Fibroblast of peridontal ligament (primary cell): ENCODE measurements around the gene LRFN3.
"Not testable (repeated sequence)": the region's sequence is repeated elsewhere in the genome, so short reads cannot be mapped to it uniquely, and the experiment has no call there.

Source experiments
- DNase-seq: peaks from one replicate; pipeline ENCODE4 v3.0.0-alpha.2; 2010; ENCODE audit errors: extremely low read depth

Gene LRFN3

GRCh38 chr19:35907377-35907745 lies 28.8 kb upstream of the LRFN3 start:
- no peak for DNase-seq

- DNase-seq, result no peak
Observed at GRCh38 chr19:35908010-35908441, 28.1 kb upstream of the LRFN3 start, which contains the start of gene TYROBP. TSS of gene TYROBP (minus strand) at chr19:35908295. CDS start at chr19:35908228, 67 bp downstream.

GRCh38 chr19:35908973-35909683 lies 27.0 kb upstream of the LRFN3 start:
- DNase-seq, result no peak

- DNase-seq, result no peak
Observed at GRCh38 chr19:35909684-35910035, 26.5 kb upstream of the LRFN3 start.

- not testable (repeated sequence) for DNase-seq
Observed at GRCh38 chr19:35910355-35910754, 25.8 kb upstream of the LRFN3 start.

- DNase-seq, result no peak
Observed at GRCh38 chr19:35911173-35911572, 25.0 kb upstream of the LRFN3 start.

GRCh38 chr19:35911790-35912189 lies 24.4 kb upstream of the LRFN3 start:
- DNase-seq, result no peak

GRCh38 chr19:35913589-35913988 lies 22.6 kb upstream of the LRFN3 start:
- DNase-seq, result no peak

GRCh38 chr19:35915443-35915842 lies 20.7 kb upstream of the LRFN3 start:
- no peak for DNase-seq

- no peak for DNase-seq
Observed at GRCh38 chr19:35919306-35919705, 16.9 kb upstream of the LRFN3 start.

- DNase-seq, result no peak
Observed at GRCh38 chr19:35921012-35921411, 15.2 kb upstream of the LRFN3 start.

- DNase-seq, result no peak
Observed at GRCh38 chr19:35925501-35925900, 10.7 kb upstream of the LRFN3 start.

- no peak for DNase-seq
Observed at GRCh38 chr19:35928507-35928906, 7.7 kb upstream of the LRFN3 start.

- no peak for DNase-seq
Observed at GRCh38 chr19:35929876-35930275, 6.3 kb upstream of the LRFN3 start.

- peak; percentile 99 for DNase-seq
Observed at GRCh38 chr19:35931161-35931873, 4.9 kb upstream of the LRFN3 start.

- DNase-seq, result no peak
Observed at GRCh38 chr19:35931874-35932202, 4.3 kb upstream of the LRFN3 start.

- DNase-seq, result no peak
Observed at GRCh38 chr19:35932291-35932936, 3.8 kb upstream of the LRFN3 start.

- peak; percentile 5 for DNase-seq
Observed at GRCh38 chr19:35936738-35937268, 629 bp downstream of the LRFN3 start.

- DNase-seq, result no peak
Observed at GRCh38 chr19:35937345-35938281, 1.4 kb downstream of the LRFN3 start.

GRCh38 chr19:35938282-35939224 lies 2.4 kb downstream of the LRFN3 start:
- no peak for DNase-seq
